HG03108 (cell line): Measurements from ENCODE around the gene IL1RAPL2.
"Not testable (repeated sequence)": the region's sequence is repeated elsewhere in the genome, so short reads cannot be mapped to it uniquely, and the experiment has no call there.

Experiments
- ATAC-seq: cut with Tn5 transposase; IDR thresholded peaks from one replicate; pipeline ENCODE4 v1.9.1; 2021; ENCODE audit warnings: moderate library complexity; ENCODE audit not compliant: unreplicated experiment

Gene IL1RAPL2

GRCh38 chrX:105136786-105137185, 570.8 kb downstream of the IL1RAPL2 start:
- ATAC-seq = no peak

- no peak for ATAC-seq
These were observed 584.0 kb downstream of the IL1RAPL2 start for GRCh38 chrX:105150036-105150435.

- ATAC-seq = no peak
These were observed 584.6 kb downstream of the IL1RAPL2 start for GRCh38 chrX:105150557-105150956.

- ATAC-seq = no peak
These were observed 601.2 kb downstream of the IL1RAPL2 start for GRCh38 chrX:105167233-105167632.

- no peak for ATAC-seq
These were observed 602.6 kb downstream of the IL1RAPL2 start for GRCh38 chrX:105168577-105168976.

GRCh38 chrX:105173071-105173470, 607.1 kb downstream of the IL1RAPL2 start:
- ATAC-seq = no peak

- no peak for ATAC-seq
These were observed 613.6 kb downstream of the IL1RAPL2 start for GRCh38 chrX:105179644-105180043.

- ATAC-seq = no peak
These were observed 623.1 kb downstream of the IL1RAPL2 start for GRCh38 chrX:105189093-105189492.

- ATAC-seq = no peak
These were observed 624.4 kb downstream of the IL1RAPL2 start for GRCh38 chrX:105190252-105190853.

GRCh38 chrX:105191878-105192277, 625.9 kb downstream of the IL1RAPL2 start:
- peak; percentile 55 for ATAC-seq

- ATAC-seq = no peak
These were observed 643.4 kb downstream of the IL1RAPL2 start for GRCh38 chrX:105209406-105209805.

GRCh38 chrX:105210258-105210657, 644.3 kb downstream of the IL1RAPL2 start:
- ATAC-seq = no peak

- no peak for ATAC-seq
These were observed 645.1 kb downstream of the IL1RAPL2 start for GRCh38 chrX:105211066-105211575.

GRCh38 chrX:105219454-105220401, 653.7 kb downstream of the IL1RAPL2 start:
- no peak for ATAC-seq

GRCh38 chrX:105220636-105221035, 654.6 kb downstream of the IL1RAPL2 start, which contains the start of gene TEX13A:
Gene TEX13A, minus strand, starts transcription at chrX:105220694. Its CDS starts 297 bp downstream, at chrX:105220397.
- ATAC-seq = no peak

GRCh38 chrX:105221374-105221773, 655.4 kb downstream of the IL1RAPL2 start:
- ATAC-seq = no peak

GRCh38 chrX:105226499-105226898, 660.5 kb downstream of the IL1RAPL2 start:
- ATAC-seq = no peak

- no peak for ATAC-seq
These were observed 662.6 kb downstream of the IL1RAPL2 start for GRCh38 chrX:105228602-105229001.

GRCh38 chrX:105229146-105229545, 663.1 kb downstream of the IL1RAPL2 start:
- no peak for ATAC-seq

- not testable (repeated sequence) for ATAC-seq
These were observed 671.4 kb downstream of the IL1RAPL2 start for GRCh38 chrX:105237407-105237806.

- no peak for ATAC-seq
These were observed 675.1 kb downstream of the IL1RAPL2 start for GRCh38 chrX:105241056-105241455.
